Astrocyte (in vitro differentiated cells and primary cell): Measurements from ENCODE around the gene PIM2. TPM values are rescaled to one million over a fixed set of nuclear protein-coding genes. Genes with fewer than 3 reads are reported as not detected.

Experiments
- DNase-seq: peaks from one replicate; pipeline ENCODE4 v3.0.0-alpha.2; 2010; ENCODE audit warnings: low read depth
- FAIRE-seq: peaks from 2 replicates; lab custom pipeline; 2011; peaks lifted over from hg19 to GRCh38; lab: Jason Lieb, UNC
- H2AFZ ChIP-seq: 2 replicates; pipeline ENCODE4 v1.6.0; 2012; ENCODE audit warnings: low read depth, low read length, inconsistent platforms
- H3K27ac ChIP-seq: 2 replicates; pipeline ENCODE4 v1.5.1; 2011; ENCODE audit warnings: low read depth, low read length, inconsistent platforms
- H3K27me3 ChIP-seq: 2 replicates; pipeline ENCODE4 v1.6.0; 2011; ENCODE audit warnings: low read length, inconsistent platforms; ENCODE audit not compliant: insufficient read depth
- H3K36me3 ChIP-seq: 2 replicates; pipeline ENCODE4 v1.5.1; 2011; ENCODE audit warnings: low read length, inconsistent platforms; ENCODE audit not compliant: insufficient read depth
- H3K4me1 ChIP-seq: 2 replicates; pipeline ENCODE4 v1.5.1; 2011; ENCODE audit warnings: low read length, inconsistent platforms; ENCODE audit not compliant: insufficient read depth
- H3K4me2 ChIP-seq: 2 replicates; pipeline ENCODE4 v1.6.0; 2012; ENCODE audit warnings: low read length, inconsistent platforms
- H3K4me3 ChIP-seq: 2 replicates; pipeline ENCODE4 v1.5.1; 2011; ENCODE audit warnings: low read depth, mild to moderate bottlenecking, low read length, inconsistent platforms; ENCODE audit not compliant: insufficient read depth
- H3K79me2 ChIP-seq: 2 replicates; pipeline ENCODE4 v1.6.0; 2012; ENCODE audit warnings: mild to moderate bottlenecking, low read length, inconsistent platforms; ENCODE audit not compliant: insufficient read depth
- H3K9ac ChIP-seq: 2 replicates; pipeline ENCODE4 v1.6.0; 2012; ENCODE audit warnings: mild to moderate bottlenecking, low read length, inconsistent platforms
- H3K9me3 ChIP-seq: 2 replicates; pipeline ENCODE4 v1.5.1; 2012; ENCODE audit warnings: low read depth, mild to moderate bottlenecking, low read length, inconsistent platforms; ENCODE audit not compliant: insufficient read depth
- H4K20me1 ChIP-seq: 2 replicates; pipeline ENCODE4 v1.6.0; 2012; ENCODE audit warnings: low read length, inconsistent platforms; ENCODE audit not compliant: insufficient read depth
- H3K27ac Mint-ChIP-seq: one replicate; pipeline ENCODE4 v1.8.0; 2021; ENCODE audit warnings: mild to moderate bottlenecking, mixed read lengths; ENCODE audit not compliant: unreplicated experiment
- H3K27me3 Mint-ChIP-seq: one replicate; pipeline ENCODE4 v1.8.0; 2021; ENCODE audit warnings: low read depth, mixed read lengths; ENCODE audit not compliant: unreplicated experiment
- H3K36me3 Mint-ChIP-seq: one replicate; pipeline ENCODE4 v1.8.0; 2021; ENCODE audit warnings: low read depth, mixed read lengths; ENCODE audit not compliant: unreplicated experiment
- H3K4me1 Mint-ChIP-seq: one replicate; pipeline ENCODE4 v1.8.0; 2021; ENCODE audit warnings: low read depth, mixed read lengths; ENCODE audit not compliant: unreplicated experiment
- H3K4me3 Mint-ChIP-seq: one replicate; pipeline ENCODE4 v1.8.0; 2021; ENCODE audit warnings: mild to moderate bottlenecking, moderate library complexity, mixed read lengths; ENCODE audit not compliant: unreplicated experiment
- H3K9me3 Mint-ChIP-seq: one replicate; pipeline ENCODE4 v1.8.0; 2021; ENCODE audit warnings: mild to moderate bottlenecking, mixed read lengths; ENCODE audit not compliant: unreplicated experiment
- EZH2 ChIP-seq: IDR thresholded peaks from 2 replicates; pipeline ENCODE4 v1.6.1; 2012; ENCODE audit warnings: mild to moderate bottlenecking, low read length, inconsistent platforms; ENCODE audit not compliant: insufficient read depth
- total RNA-seq: library from RNA; stranded (reverse); gene quantifications from 2 replicates; pipeline ENCODE4 v1.2.1, GENCODE V29; 2021
- TF ChIP-seq, protein P1 (sequence below): IDR thresholded peaks from 2 replicates; pipeline ENCODE4 v1.5.1; 2011; ENCODE audit warnings: low read depth, mild to moderate bottlenecking, inconsistent platforms, low read length, moderate library complexity; ENCODE audit not compliant: insufficient read depth

Gene PIM2
- total RNA-seq, 1 donor from 2014 or later, result 13.4 TPM

GRCh38 chrX:48956728-48957414 lies 38.0 kb upstream of the PIM2 start:
- Histone ChIP-seq H4K20me1 (peaks cover 44% of the 10 kb centered on the region), H3K36me3 (peaks cover 5% of the 10 kb centered on the region), H3K9ac (peak overlapping the region; percentile 99), H3K4me1 (peaks cover 11% of the 10 kb centered on the region), H2AFZ (no peak overlapping the region), H3K4me3 (peak overlapping the region; percentile 83), H3K9me3 (no peaks in the 10 kb centered on the region), H3K79me2 (peaks cover 53% of the 10 kb centered on the region), H3K27ac (peak overlapping the region; percentile 100), H3K27me3 (no peaks in the 10 kb centered on the region), H3K4me2 (peak overlapping the region; percentile 89)
- TF ChIP-seq, protein P1, sequence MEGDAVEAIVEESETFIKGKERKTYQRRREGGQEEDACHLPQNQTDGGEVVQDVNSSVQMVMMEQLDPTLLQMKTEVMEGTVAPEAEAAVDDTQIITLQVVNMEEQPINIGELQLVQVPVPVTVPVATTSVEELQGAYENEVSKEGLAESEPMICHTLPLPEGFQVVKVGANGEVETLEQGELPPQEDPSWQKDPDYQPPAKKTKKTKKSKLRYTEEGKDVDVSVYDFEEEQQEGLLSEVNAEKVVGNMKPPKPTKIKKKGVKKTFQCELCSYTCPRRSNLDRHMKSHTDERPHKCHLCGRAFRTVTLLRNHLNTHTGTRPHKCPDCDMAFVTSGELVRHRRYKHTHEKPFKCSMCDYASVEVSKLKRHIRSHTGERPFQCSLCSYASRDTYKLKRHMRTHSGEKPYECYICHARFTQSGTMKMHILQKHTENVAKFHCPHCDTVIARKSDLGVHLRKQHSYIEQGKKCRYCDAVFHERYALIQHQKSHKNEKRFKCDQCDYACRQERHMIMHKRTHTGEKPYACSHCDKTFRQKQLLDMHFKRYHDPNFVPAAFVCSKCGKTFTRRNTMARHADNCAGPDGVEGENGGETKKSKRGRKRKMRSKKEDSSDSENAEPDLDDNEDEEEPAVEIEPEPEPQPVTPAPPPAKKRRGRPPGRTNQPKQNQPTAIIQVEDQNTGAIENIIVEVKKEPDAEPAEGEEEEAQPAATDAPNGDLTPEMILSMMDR, result no peak
- FAIRE-seq (no peak), DNase-seq (no peak)
- peaks cover 2% of the 10 kb centered on the region for H3K36me3 Mint-ChIP-seq
- H3K9me3 Mint-ChIP-seq, result no peaks in the 10 kb centered on the region
- H3K4me1 Mint-ChIP-seq, result peaks cover 12% of the 10 kb centered on the region
- peak overlapping the region; percentile 87 for H3K27ac Mint-ChIP-seq
- peak overlapping the region; percentile 90 for H3K4me3 Mint-ChIP-seq
- H3K27me3 Mint-ChIP-seq, result no peaks in the 10 kb centered on the region

DNA sequence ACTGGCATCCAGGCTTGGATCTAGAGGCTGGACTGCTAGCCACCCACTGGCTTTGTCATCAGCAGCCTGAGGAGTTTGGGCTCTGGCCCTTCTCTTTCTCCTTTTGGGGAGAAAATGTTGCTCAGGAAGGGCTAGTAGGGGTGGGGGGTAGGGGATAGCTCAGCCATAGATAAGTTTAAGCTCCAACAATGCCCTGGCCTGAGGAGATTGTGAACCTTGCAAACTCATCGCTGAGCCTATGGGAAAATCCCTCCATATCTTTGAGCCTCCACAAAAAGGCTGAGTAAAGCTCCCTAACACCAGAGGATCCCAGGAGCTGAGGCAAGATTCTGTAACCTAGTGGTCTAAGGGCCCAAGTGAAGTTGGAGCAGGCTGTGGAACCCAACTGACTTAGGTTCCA lies 29.8 kb upstream of the PIM2 start:
- Histone ChIP-seq H3K27ac (no peak overlapping the region), H3K9ac (no peak overlapping the region), H3K4me3 (no peak overlapping the region), H4K20me1 (peaks cover 54% of the 10 kb centered on the region), H3K4me2 (no peak overlapping the region), H3K27me3 (no peaks in the 10 kb centered on the region), H3K79me2 (peaks cover 71% of the 10 kb centered on the region), H3K9me3 (no peaks in the 10 kb centered on the region), H3K4me1 (no peaks in the 10 kb centered on the region), H2AFZ (no peak overlapping the region), H3K36me3 (no peaks in the 10 kb centered on the region)
- Mint-ChIP-seq H3K4me1 (peaks cover 6% of the 10 kb centered on the region), H3K27me3 (no peaks in the 10 kb centered on the region), H3K36me3 (peaks cover 4% of the 10 kb centered on the region), H3K27ac (no peak overlapping the region), H3K4me3 (no peak overlapping the region), H3K9me3 (no peaks in the 10 kb centered on the region)
- DNase-seq (no peak), FAIRE-seq (no peak)
- TF ChIP-seq, protein P1, result no peak
- no peak for TF ChIP-seq EZH2
